HL-60 (cell line): Measurements from ENCODE around the gene ZBTB6.
A peak's percentile ranks its signal among the peaks of the same experiment; 100 is the strongest.

Experiments
- DNase-seq, 2 experiments: peaks; one replicate each; pipeline ENCODE4 v3.0.0-alpha.2; 2010 to 2020; ENCODE audit warnings: low read depth in 1 of 2, low spot score in 1 of 2
- H3K27ac ChIP-seq: fragments of 250-450 bp; sonication (Bioruptor Pico); replicated peaks from 2 replicates; pipeline ENCODE4 v1.5.1; 2020; ENCODE audit warnings: mild to moderate bottlenecking, moderate library complexity
- H3K27me3 ChIP-seq: fragments of 250-450 bp; sonication (Bioruptor Pico); 2 replicates; pipeline ENCODE4 v1.5.1; 2021; ENCODE audit warnings: mild to moderate bottlenecking, moderate library complexity; ENCODE audit not compliant: insufficient read depth, poor library complexity, severe bottlenecking
- H3K4me3 ChIP-seq: replicated peaks from 2 replicates; pipeline ENCODE4 v1.5.1; 2011; ENCODE audit warnings: mild to moderate bottlenecking, control low read depth, low read length; ENCODE audit not compliant: insufficient read depth
- CTCF ChIP-seq: IDR thresholded peaks from one replicate; pipeline ENCODE4 v1.5.1; 2011; ENCODE audit warnings: low read length, control low read depth, inconsistent platforms; ENCODE audit not compliant: insufficient read depth
- GABPA ChIP-seq: IDR thresholded peaks from 2 replicates; pipeline ENCODE4 v1.6.1; 2012; ENCODE audit warnings: low read depth
- POLR2AphosphoS5 ChIP-seq: IDR thresholded peaks from 2 replicates; pipeline ENCODE4 v1.6.1; 2012; ENCODE audit warnings: low read depth
- REST ChIP-seq: IDR thresholded peaks from 2 replicates; pipeline ENCODE4 v1.6.1; 2012; ENCODE audit warnings: low read depth; ENCODE audit not compliant: insufficient replicate concordance
- SPI1 ChIP-seq: IDR thresholded peaks from 2 replicates; pipeline ENCODE4 v1.6.1; 2012; ENCODE audit warnings: low read depth, mild to moderate bottlenecking, borderline replicate concordance

The ZBTB6 gene

GRCh38 chr9:122940454-122940748 is 27.3 kb upstream of the ZBTB6 start:
- H3K27ac ChIP-seq, result peak overlapping the region; percentile 8; the same call in 1 of the 2 replicates
- no peak for DNase-seq
- TF ChIP-seq GABPA (no peak), REST (peak; percentile 40)

GRCh38 chr9:122939601-122940000 is 26.5 kb upstream of the ZBTB6 start:
- Histone ChIP-seq H3K27me3 (no peaks in the 10 kb centered on the region), H3K4me3 (no peak overlapping the region), H3K27ac (no peak overlapping the region)
- TF ChIP-seq SPI1 (no peak), POLR2AphosphoS5 (no peak), GABPA (no peak), CTCF (no peak), REST (no peak)
- no peak for DNase-seq

More at GRCh38 chr9:122940454-122940748, 27.3 kb upstream of the ZBTB6 start:
- Histone ChIP-seq H3K4me3 (peak overlapping the region; percentile 16; the same call in 1 of the 2 replicates), H3K27me3 (no peaks in the 10 kb centered on the region)

GRCh38 chr9:122936883-122937282 is 23.8 kb upstream of the ZBTB6 start:
- no peak for DNase-seq
- Histone ChIP-seq H3K27me3 (no peaks in the 10 kb centered on the region), H3K27ac (no peak overlapping the region), H3K4me3 (no peak overlapping the region)
- TF ChIP-seq GABPA, result no peak
- no peak for TF ChIP-seq CTCF
- no peak for TF ChIP-seq SPI1
- no peak for TF ChIP-seq POLR2AphosphoS5
- TF ChIP-seq REST, result no peak

GRCh38 chr9:122936464-122936863 is 23.3 kb upstream of the ZBTB6 start:
- Histone ChIP-seq H3K4me3 (no peak overlapping the region), H3K27ac (no peak overlapping the region), H3K27me3 (no peaks in the 10 kb centered on the region)
- TF ChIP-seq REST, result no peak
- TF ChIP-seq SPI1, result no peak
- no peak for TF ChIP-seq CTCF
- no peak for TF ChIP-seq GABPA
- no peak for TF ChIP-seq POLR2AphosphoS5
- no peak for DNase-seq
